ENCODE data around the gene VTN. TPM values are rescaled to one million over a fixed set of nuclear protein-coding genes. Genes with fewer than 3 reads are reported as not detected.

The VTN gene
- total RNA-seq, 2 donors from 2014 or later, result 0.14 to 57.8 TPM

- Histone ChIP-seq H3K27ac (no peak overlapping the region), H3K27me3 (replicated peaks; ENCODE audit: insufficient read depth) (no peaks in the 10 kb centered on the region), H3K9me3 (no peaks in the 10 kb centered on the region), H3K4me1 (replicated peaks) (no peaks in the 10 kb centered on the region), H3K36me3 (no peaks in the 10 kb centered on the region), H3K4me3 (no peak overlapping the region)
- no peak for DNase-seq (ENCODE audit: low spot score)
- intact Hi-C loops (cut with DNase I), result no loop called here
- 87% methylated on average over 23 of the region's 23 CpGs for WGBS
- no peak for TF ChIP-seq POLR2A (IDR thresholded peaks at IDR 0.05)
- no peak for TF ChIP-seq CTCF (IDR thresholded peaks at IDR 0.05)
- no peak for TF ChIP-seq POLR2AphosphoS5 (IDR thresholded peaks at IDR 0.05)
These were observed 1.0 kb downstream of the VTN start for GRCh38 chr17:28368915-28369683.

GRCh38 chr17:28368306-28368831 lies 1.7 kb downstream of the VTN start:
- no peaks in the 10 kb centered on the region for H3K9me3 ChIP-seq
- intact Hi-C loops (cut with DNase I), result no loop called here
- H3K36me3 ChIP-seq, result no peaks in the 10 kb centered on the region
- H3K27me3 ChIP-seq (replicated peaks; ENCODE audit: insufficient read depth), result no peaks in the 10 kb centered on the region
- H3K4me1 ChIP-seq (replicated peaks), result no peaks in the 10 kb centered on the region
- H3K27ac ChIP-seq, result no peak overlapping the region
- DNase-seq (ENCODE audit: low spot score), result no peak
- TF ChIP-seq POLR2A (IDR thresholded peaks at IDR 0.05), result no peak
- no peak for TF ChIP-seq CTCF (IDR thresholded peaks at IDR 0.05)
- no peak for TF ChIP-seq POLR2AphosphoS5 (IDR thresholded peaks at IDR 0.05)
- 85% methylated on average over 5 of the region's 5 CpGs for WGBS
- no peak overlapping the region for H3K4me3 ChIP-seq

- TF ChIP-seq POLR2AphosphoS5 (IDR thresholded peaks at IDR 0.05), result no peak
- TF ChIP-seq CTCF (IDR thresholded peaks at IDR 0.05), result no peak
- TF ChIP-seq POLR2A (IDR thresholded peaks at IDR 0.05), result no peak
- H3K27ac ChIP-seq, result no peak overlapping the region
- H3K9me3 ChIP-seq, result no peaks in the 10 kb centered on the region
- H3K27me3 ChIP-seq (replicated peaks; ENCODE audit: insufficient read depth), result no peaks in the 10 kb centered on the region
- no peaks in the 10 kb centered on the region for H3K4me1 ChIP-seq (replicated peaks)
- DNase-seq (ENCODE audit: low spot score), result no peak
- no peak overlapping the region for H3K4me3 ChIP-seq
- intact Hi-C loops (cut with DNase I), result no loop called here
- H3K36me3 ChIP-seq, result no peaks in the 10 kb centered on the region
- WGBS, result 79% methylated on average over 18 of the region's 21 CpGs
These were observed 2.3 kb downstream of the VTN start for GRCh38 chr17:28367641-28368305.

GRCh38 chr17:28366605-28367004 lies 3.5 kb downstream of the VTN start:
- TF ChIP-seq POLR2A (IDR thresholded peaks at IDR 0.05) (no peak), POLR2AphosphoS5 (IDR thresholded peaks at IDR 0.05) (no peak), CTCF (IDR thresholded peaks at IDR 0.05) (no peak)
- WGBS, result 58% methylated on average over 1 of the region's 1 CpG
- Histone ChIP-seq H3K9me3 (no peaks in the 10 kb centered on the region), H3K36me3 (peaks cover 0 to under 1% of the 10 kb centered on the region in 2 donors), H3K4me1 (replicated peaks) (no peaks in the 10 kb centered on the region), H3K27me3 (replicated peaks; ENCODE audit: insufficient read depth) (no peaks in the 10 kb centered on the region), H3K27ac (no peak overlapping the region), H3K4me3 (no peak overlapping the region)
- intact Hi-C loops (cut with DNase I), result no loop called here
- DNase-seq (ENCODE audit: low spot score), result no peak

Data from prostate gland (tissue), 2 donors.